HG03025 (cell line): ENCODE measurements around the gene LCTL.

Experiments used
- ATAC-seq: cut with Tn5 transposase; IDR thresholded peaks from one replicate; pipeline ENCODE4 v1.9.1; 2021; ENCODE audit warnings: mild to moderate bottlenecking, moderate library complexity; ENCODE audit not compliant: unreplicated experiment, low FRiP score

The LCTL gene

GRCh38 chr15:66565741-66566144, at the start of gene LCTL:
Gene LCTL, minus strand, starts transcription at chr15:66565998. Its CDS starts 633 bp downstream, at chr15:66565365.
- no peak for ATAC-seq

- no peak for ATAC-seq
These were observed 49.4 kb upstream of the LCTL start for GRCh38 chr15:66614951-66615760.

GRCh38 chr15:66614456-66614855, 48.7 kb upstream of the LCTL start:
- no peak for ATAC-seq

GRCh38 chr15:66613743-66614142, 47.9 kb upstream of the LCTL start:
- ATAC-seq: no peak

- ATAC-seq: no peak
These were observed 45.7 kb upstream of the LCTL start for GRCh38 chr15:66611257-66612053.

- ATAC-seq: no peak
These were observed 44.1 kb upstream of the LCTL start for GRCh38 chr15:66609876-66610275.

- no peak for ATAC-seq
These were observed 43.1 kb upstream of the LCTL start for GRCh38 chr15:66608881-66609280.

- ATAC-seq: no peak
These were observed 42.4 kb upstream of the LCTL start for GRCh38 chr15:66608159-66608558.

GRCh38 chr15:66603301-66604179, 37.7 kb upstream of the LCTL start:
- no peak for ATAC-seq

GRCh38 chr15:66601521-66601920, 35.7 kb upstream of the LCTL start:
- ATAC-seq: no peak

- ATAC-seq: no peak
These were observed 34.4 kb upstream of the LCTL start for GRCh38 chr15:66600240-66600627.

GRCh38 chr15:66599536-66600239, 33.9 kb upstream of the LCTL start:
- ATAC-seq: no peak

GRCh38 chr15:66598095-66598815, 32.5 kb upstream of the LCTL start:
- no peak for ATAC-seq

- ATAC-seq: no peak
These were observed 30.2 kb upstream of the LCTL start for GRCh38 chr15:66595931-66596545.

- no peak for ATAC-seq
These were observed 29.5 kb upstream of the LCTL start for GRCh38 chr15:66595332-66595731.

- ATAC-seq: no peak
These were observed 29.0 kb upstream of the LCTL start for GRCh38 chr15:66594836-66595235.

GRCh38 chr15:66594344-66594743, 28.5 kb upstream of the LCTL start:
- ATAC-seq: no peak

- ATAC-seq: no peak
These were observed 27.5 kb upstream of the LCTL start for GRCh38 chr15:66593219-66593780.
